ENCODE measurements around the gene INPP4B.

Gene INPP4B

DNA sequence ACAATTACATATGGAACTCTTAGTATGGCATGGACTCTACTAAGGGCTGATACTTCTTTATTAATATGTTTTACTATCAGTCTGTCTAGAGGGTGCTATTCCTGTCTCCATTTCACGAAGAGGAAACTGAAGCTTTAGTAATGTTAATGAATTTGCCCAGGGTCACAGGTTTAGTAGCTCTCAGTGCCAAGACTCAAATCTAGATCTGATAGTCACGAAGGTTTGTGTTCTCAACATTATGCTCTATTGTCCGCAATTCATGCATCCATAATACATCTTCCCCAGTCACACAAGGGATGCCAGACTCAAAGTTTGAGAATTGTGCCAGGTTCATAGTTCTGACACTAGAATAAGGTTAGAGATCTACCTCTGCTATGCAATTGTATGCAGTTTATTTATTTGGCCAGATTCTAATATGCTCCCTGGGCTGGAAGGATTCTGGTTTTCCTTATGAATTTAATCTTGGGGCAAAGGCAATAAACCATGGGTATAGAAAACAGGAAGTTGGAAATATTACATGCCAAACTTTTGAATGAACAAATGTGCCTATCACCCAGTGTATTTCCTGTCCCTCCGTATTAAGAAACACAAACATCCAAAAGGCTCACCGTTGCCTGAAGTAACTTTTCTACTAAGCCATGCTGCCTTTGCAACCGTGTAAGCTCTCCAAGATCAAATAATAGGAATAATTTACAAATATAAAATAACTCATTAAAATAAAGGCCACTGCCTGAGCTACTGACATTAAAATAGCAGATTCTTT lies 478.5 kb downstream of the INPP4B start:
- no peak for DNase-seq

DNA sequence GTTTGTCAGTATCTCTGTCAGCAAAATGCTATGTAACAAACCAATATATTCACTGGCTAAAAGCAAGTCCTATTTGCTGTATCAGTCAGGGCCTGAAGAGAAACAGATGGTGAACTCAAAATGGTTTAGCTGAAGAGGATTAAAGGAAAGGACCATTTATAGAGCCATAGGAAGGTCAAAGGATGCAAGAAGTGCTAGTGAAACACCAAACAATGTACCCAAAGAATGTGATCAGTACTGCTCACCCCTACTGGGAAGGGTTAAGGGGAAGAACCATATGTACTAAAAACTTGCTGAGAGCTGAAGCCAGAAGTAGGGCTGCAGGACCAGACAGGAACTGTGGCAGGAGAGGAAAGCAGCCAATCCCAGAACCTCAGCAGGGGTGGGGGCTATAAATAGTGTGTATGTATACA lies 479.3 kb downstream of the INPP4B start:
- no peak for DNase-seq

DNA sequence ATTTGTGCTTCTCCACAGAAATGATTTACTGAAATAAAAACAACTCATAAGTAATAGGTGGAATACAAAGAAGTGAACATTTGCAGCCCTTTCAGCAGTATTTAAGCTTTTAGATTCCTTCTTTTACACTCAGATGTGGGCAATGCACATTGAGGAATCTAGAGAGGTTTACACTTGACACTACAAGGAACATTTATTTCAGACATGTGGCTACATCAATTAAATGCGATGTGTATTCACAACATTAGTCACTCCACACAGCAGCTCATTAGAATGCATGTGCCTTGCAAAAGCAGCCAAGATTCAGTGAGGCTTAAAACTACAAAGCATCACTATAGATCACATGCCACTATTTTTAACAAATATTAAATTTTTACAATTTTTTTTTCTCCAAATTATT lies 480.7 kb downstream of the INPP4B start:
- no peak for DNase-seq

GRCh38 chr4:142363686-142364085 lies 482.4 kb downstream of the INPP4B start:
- no peak for DNase-seq

DNA sequence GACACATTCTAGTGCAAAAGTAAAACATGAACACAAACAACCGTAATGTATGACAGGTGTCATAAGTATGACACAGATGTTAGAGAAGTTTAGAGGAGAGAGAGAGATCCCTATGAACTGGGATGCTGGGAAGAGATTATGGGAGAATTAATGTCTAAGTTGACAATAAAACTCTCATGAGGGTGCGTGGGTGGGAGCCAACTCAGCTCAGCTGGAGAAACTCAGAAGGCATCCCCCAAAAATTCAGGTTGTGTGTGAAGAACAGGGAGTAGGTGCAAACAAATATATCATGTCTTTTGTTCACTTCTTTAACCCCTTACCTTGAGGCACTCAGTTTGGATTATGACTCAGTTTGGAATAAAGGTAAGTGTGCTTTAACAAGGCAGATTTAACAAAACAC lies 484.1 kb downstream of the INPP4B start:
- no peak for DNase-seq

GRCh38 chr4:142360657-142361056 lies 485.4 kb downstream of the INPP4B start:
- no peak for DNase-seq

GRCh38 chr4:142358656-142359055 lies 487.4 kb downstream of the INPP4B start:
- DNase-seq = no peak

GRCh38 chr4:142356801-142357200 lies 489.3 kb downstream of the INPP4B start:
- no peak for DNase-seq

- no peak for DNase-seq
Observed at GRCh38 chr4:142356118-142356759, 489.9 kb downstream of the INPP4B start.

- no peak for DNase-seq
Observed at GRCh38 chr4:142355421-142355930, 490.6 kb downstream of the INPP4B start.

- DNase-seq = no peak
Observed at GRCh38 chr4:142354794-142355420, 491.2 kb downstream of the INPP4B start.

- DNase-seq = no peak
Observed at GRCh38 chr4:142354041-142354440, 492.1 kb downstream of the INPP4B start.

- DNase-seq = no peak
Observed at GRCh38 chr4:142353149-142353738, 492.9 kb downstream of the INPP4B start.

DNA sequence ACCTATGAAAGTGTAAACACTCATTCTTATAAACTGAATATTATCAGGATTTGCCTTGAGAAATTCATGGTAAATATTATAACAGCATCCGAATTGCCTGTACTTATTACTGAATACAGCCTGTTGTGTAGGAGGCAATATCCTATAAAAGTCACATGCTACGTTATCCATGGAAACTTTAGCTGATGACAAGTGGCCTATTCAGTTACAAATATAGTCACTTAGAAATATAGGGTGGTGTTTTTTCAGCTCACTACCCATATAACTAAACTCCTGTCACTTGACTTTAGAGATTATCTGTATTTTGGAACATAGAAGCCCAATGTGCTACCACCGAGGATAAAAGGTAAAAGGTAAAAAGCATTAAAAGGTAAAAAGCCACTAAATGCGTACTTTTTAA lies 493.4 kb downstream of the INPP4B start:
- DNase-seq = no peak

- no peak for DNase-seq
Observed at GRCh38 chr4:142351958-142352357, 494.1 kb downstream of the INPP4B start.

DNA sequence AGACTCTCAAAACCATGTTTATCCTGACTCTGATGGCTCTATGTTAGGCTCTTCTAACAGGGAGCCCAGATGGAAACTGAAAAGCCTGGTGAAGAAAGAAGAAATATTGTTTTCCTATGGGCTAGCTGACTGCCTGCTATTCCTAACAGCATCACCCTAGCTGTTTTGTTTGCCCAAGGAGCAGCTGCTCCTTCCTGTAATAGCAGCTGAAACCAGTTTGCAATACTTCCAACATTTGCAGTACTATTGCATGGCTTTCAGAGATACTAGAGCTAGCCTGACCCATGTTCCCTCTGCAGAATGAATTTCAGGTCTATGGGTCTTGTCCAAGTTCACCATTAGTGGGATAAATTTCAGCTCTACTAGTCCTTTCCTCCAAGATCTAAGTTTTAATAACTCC lies 495.2 kb downstream of the INPP4B start:
- no peak for DNase-seq

GRCh38 chr4:142348613-142349021 lies 497.5 kb downstream of the INPP4B start:
- DNase-seq = no peak

- no peak for DNase-seq
Observed at GRCh38 chr4:142347241-142347640, 498.9 kb downstream of the INPP4B start.

- no peak for DNase-seq
Observed at GRCh38 chr4:142345924-142346323, 500.2 kb downstream of the INPP4B start.

DNA sequence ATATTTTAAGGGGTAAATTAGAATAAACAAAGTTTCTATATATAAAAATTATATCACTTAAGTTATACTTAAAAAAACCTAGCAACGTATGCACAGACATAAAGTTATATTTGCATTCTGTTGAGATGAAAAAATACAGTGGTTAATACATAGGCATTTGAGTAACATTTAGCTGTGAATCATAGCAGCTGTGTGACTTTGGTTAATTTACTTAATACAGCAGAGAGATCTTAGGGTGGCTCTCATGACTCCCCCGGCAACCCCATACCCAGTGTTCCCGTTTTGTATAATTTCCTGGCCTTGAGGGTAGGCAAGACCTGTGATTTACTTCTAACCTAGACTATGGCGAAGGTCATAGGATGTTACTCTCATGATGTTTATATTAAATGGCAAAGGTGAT lies 504.8 kb downstream of the INPP4B start:
- no peak for DNase-seq

- no peak for DNase-seq
Observed at GRCh38 chr4:142339053-142339452, 507.0 kb downstream of the INPP4B start.

DNA sequence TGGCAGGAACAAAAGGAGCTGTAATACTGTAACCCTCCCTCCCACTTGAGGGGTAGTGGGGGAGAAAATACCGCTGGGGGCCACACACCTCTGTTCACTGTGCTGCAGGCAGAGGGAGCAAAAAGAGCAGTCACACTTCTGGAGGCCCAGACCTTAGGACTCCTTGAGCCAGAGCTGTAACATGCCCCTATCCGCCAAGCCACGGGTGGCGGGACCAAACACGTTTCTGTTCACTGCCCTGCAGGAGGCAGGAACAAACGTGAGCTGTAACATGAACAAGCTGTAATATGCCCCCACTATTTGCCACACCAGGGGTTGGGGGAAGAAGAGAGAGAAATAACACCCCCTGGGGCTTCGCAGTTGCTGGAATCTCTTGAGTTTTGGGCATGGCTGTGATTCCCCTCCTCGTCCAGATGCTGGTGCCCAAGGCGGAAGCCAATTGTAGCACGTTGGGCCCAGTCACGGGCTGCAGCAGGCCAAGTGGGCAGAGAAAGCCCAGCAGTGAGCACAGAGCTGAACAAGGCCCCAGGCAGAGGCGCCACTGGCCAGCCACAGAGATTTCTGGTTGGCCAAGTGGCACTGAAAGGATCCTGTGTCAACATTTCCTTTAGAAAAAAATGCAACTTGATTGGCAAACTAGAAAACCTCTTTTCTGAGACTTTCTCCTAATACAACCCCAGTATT lies 509.7 kb downstream of the INPP4B start:
- DNase-seq = no peak

DNA sequence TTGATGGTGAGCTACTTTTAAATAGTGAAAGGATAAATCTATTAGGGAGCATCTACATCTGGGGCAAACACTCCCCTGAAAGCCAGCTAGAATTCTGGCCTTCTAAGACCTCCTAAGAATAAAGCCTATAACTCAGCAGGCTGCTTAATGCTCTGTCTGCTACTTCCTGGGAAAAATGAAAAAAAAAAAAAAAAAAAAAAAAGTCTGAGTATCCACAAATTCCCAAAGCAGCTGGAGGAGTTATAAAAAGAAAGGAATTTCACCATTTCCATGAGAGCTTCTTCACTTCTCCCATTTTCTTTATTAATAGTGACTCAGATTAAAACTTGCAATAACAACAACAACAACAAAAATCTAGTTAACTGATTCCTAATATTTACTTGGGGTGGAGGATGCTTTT lies 511.2 kb downstream of the INPP4B start:
- DNase-seq = no peak
